Neural crest cell (in vitro differentiated cells): Measurements from ENCODE around the gene ELMOD3. TPM values are rescaled to one million over a fixed set of nuclear protein-coding genes. Genes with fewer than 3 reads are reported as not detected.

Source experiments
- DNase-seq: peaks from one replicate; pipeline ENCODE4 v3.0.0; 2021; ENCODE audit warnings: low read depth, mixed read lengths, low spot score
- H3K27ac Mint-ChIP-seq: one replicate; pipeline ENCODE4 v1.8.0; 2021; ENCODE audit warnings: mild to moderate bottlenecking, mixed read lengths; ENCODE audit not compliant: unreplicated experiment
- H3K27me3 Mint-ChIP-seq: 2 replicates; pipeline ENCODE4 v1.8.0; 2021; ENCODE audit warnings: low read depth, mild to moderate bottlenecking, mixed read lengths
- H3K36me3 Mint-ChIP-seq: 2 replicates; pipeline ENCODE4 v1.8.0; 2021; ENCODE audit warnings: low read depth, mild to moderate bottlenecking, mixed read lengths
- H3K4me1 Mint-ChIP-seq: 2 replicates; pipeline ENCODE4 v1.8.0; 2021; ENCODE audit warnings: mixed read lengths
- H3K4me3 Mint-ChIP-seq: one replicate; pipeline ENCODE4 v1.8.0; 2021; ENCODE audit warnings: mild to moderate bottlenecking, mixed read lengths
- H3K9me3 Mint-ChIP-seq: 2 replicates; pipeline ENCODE4 v1.8.0; 2021; ENCODE audit warnings: mixed read lengths
- CTCF ChIP-seq: fragments of 200-600 bp; sonication (generic); conservative IDR thresholded peaks from 2 replicates; pipeline ENCODE4 v1.5.0; 2021; ENCODE audit warnings: antibody characterized with exemption, mild to moderate bottlenecking
- total RNA-seq: library from RNA; stranded (reverse); gene quantifications from 2 replicates; pipeline ENCODE4 v1.2.1, GENCODE V29; 2021

ELMOD3 gene
- total RNA-seq, 1 donor from 2014 or later = 25.9 TPM

GRCh38 chr2:85435220-85435958, 80.8 kb downstream of the ELMOD3 start:
- DNase-seq = no peak
- Mint-ChIP-seq H3K4me3 (no peak overlapping the region), H3K27ac (no peak overlapping the region), H3K9me3 (no peaks in the 10 kb centered on the region), H3K4me1 (peaks cover 34% of the 10 kb centered on the region), H3K27me3 (no peaks in the 10 kb centered on the region), H3K36me3 (no peaks in the 10 kb centered on the region)
- TF ChIP-seq CTCF = no peak

DNA sequence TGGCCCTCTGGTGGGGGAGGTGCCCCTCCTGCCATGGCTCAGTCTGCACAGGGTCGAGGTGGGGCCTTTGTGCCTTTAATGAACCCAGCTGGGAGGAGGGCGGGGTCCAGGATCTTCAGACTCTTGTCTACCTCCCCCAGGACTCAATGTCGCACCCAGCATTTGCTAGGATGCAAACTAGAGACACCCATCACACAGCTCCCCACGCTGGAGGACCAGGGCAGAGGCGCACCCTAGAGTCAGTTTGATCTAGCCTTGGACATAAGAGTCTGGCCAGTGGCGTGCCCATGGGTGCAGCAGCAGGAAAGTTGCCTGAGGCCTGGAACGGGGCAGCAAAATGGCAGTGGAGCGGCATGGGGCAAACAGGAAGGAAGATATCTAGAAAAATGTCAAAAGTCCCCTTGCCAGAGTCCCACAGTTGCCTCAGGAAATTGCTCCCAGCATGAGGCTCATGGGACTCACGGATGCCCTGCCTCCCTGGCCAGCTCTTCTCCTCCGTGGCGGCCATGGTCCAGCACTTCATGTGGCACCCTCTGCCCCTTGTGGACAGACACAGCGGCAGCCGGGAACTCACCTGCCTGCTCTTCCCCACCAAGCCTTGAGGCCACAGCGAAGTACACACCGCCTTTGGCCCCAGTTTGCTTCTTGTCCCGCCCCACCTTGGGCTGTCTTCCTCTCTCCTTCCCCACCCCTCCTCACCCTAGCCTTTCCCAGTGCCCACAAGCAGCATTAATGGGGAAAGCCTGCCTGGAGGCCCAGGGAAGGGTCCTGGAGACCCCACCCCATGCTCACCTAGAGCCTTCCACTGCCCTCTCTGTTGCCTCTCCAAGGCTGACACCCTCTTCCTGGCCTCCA, 81.6 kb downstream of the ELMOD3 start:
- TF ChIP-seq CTCF = peak; percentile 20
- H3K4me1 Mint-ChIP-seq = peaks cover 30% of the 10 kb centered on the region
- H3K4me3 Mint-ChIP-seq = peak overlapping the region; percentile 86
- H3K9me3 Mint-ChIP-seq = no peaks in the 10 kb centered on the region
- H3K27me3 Mint-ChIP-seq = no peaks in the 10 kb centered on the region
- no peaks in the 10 kb centered on the region for H3K36me3 Mint-ChIP-seq
- DNase-seq = no peak
- peak overlapping the region; percentile 27 for H3K27ac Mint-ChIP-seq

- no peak for TF ChIP-seq CTCF
- DNase-seq = no peak
- Mint-ChIP-seq H3K4me1 (peaks cover 22% of the 10 kb centered on the region), H3K36me3 (no peaks in the 10 kb centered on the region), H3K27ac (peak overlapping the region; percentile 99), H3K4me3 (peak overlapping the region; percentile 86), H3K27me3 (no peaks in the 10 kb centered on the region), H3K9me3 (no peaks in the 10 kb centered on the region)
These were observed 82.4 kb downstream of the ELMOD3 start for GRCh38 chr2:85436836-85437487.

GRCh38 chr2:85437488-85438200, 83.1 kb downstream of the ELMOD3 start:
- peak; percentile 59 for DNase-seq
- no peak for TF ChIP-seq CTCF
- peak overlapping the region; percentile 99 for H3K27ac Mint-ChIP-seq
- H3K4me3 Mint-ChIP-seq = peak overlapping the region; percentile 86
- H3K27me3 Mint-ChIP-seq = no peaks in the 10 kb centered on the region
- peaks cover 22% of the 10 kb centered on the region for H3K4me1 Mint-ChIP-seq
- H3K36me3 Mint-ChIP-seq = no peaks in the 10 kb centered on the region
- H3K9me3 Mint-ChIP-seq = no peaks in the 10 kb centered on the region
